IMR-90 (cell line): ENCODE measurements around the gene SSH2.

Source experiments
- POLR2A ChIP-seq: IDR thresholded peaks from 2 replicates; pipeline ENCODE4 v1.6.1; 2012; ENCODE audit warnings: mild to moderate bottlenecking, low read depth, low read length
- TF ChIP-seq, protein P1 (sequence below): conservative IDR thresholded peaks from 2 replicates; pipeline ENCODE4 v1.5.1; 2012; ENCODE audit warnings: mild to moderate bottlenecking, low read depth, low read length, improper control_type of control experiment

DNA sequence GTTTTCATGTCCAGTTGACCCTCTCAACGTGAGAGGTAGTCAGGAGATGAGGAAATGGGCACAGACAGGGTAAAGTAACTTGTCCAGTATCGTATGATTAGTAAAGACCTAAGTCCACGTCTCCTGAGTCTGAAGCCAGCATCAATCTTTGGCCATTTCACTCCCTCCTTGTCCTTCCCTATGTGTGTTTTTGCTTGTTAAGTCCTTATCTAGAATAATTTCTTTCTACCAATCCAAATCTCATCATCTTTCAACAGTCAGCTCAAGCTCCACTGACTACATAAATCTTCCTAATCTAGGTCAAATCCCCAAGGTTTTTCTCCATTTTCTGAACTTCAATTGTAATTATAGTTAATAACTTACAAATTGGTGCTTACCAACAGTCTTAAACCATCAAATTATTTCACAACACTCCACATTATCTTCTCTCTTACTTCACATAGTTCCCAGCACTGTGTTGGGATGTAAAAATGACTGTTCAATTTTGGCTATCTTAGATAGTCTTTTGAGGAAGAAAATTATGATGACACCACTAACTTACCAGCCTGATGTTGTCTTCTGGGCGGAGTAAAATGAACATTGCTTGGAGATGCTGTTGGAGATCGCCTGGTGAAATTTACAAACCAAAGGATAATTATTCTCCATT lies 235.0 kb downstream of the SSH2 start:
- no peak for TF ChIP-seq POLR2A
- TF ChIP-seq, protein P1, sequence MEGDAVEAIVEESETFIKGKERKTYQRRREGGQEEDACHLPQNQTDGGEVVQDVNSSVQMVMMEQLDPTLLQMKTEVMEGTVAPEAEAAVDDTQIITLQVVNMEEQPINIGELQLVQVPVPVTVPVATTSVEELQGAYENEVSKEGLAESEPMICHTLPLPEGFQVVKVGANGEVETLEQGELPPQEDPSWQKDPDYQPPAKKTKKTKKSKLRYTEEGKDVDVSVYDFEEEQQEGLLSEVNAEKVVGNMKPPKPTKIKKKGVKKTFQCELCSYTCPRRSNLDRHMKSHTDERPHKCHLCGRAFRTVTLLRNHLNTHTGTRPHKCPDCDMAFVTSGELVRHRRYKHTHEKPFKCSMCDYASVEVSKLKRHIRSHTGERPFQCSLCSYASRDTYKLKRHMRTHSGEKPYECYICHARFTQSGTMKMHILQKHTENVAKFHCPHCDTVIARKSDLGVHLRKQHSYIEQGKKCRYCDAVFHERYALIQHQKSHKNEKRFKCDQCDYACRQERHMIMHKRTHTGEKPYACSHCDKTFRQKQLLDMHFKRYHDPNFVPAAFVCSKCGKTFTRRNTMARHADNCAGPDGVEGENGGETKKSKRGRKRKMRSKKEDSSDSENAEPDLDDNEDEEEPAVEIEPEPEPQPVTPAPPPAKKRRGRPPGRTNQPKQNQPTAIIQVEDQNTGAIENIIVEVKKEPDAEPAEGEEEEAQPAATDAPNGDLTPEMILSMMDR = no peak
